ENCODE measurements around the gene PSEN2. TPM values are rescaled to one million over a fixed set of nuclear protein-coding genes. Genes with fewer than 3 reads are reported as not detected.

The PSEN2 gene
- total RNA-seq, 1 donor from 2014 or later: 173 TPM

- no peaks in the 10 kb centered on the region for H3K27me3 ChIP-seq (ENCODE audit: control insufficient read depth in 3 of 3, insufficient read depth in 3 of 3, low read length in 3 of 3)
- H3K4me1 ChIP-seq (ENCODE audit: control insufficient read depth in 3 of 3, insufficient read depth in 3 of 3, low read length in 3 of 3): peaks cover 0 to 4% (median 0%) of the 10 kb centered on the region in 3 donors
- no peaks in the 10 kb centered on the region for H3K9me3 ChIP-seq (ENCODE audit: control insufficient read depth in 3 of 3, low read length in 3 of 3)
- H3K4me3 ChIP-seq (ENCODE audit: low read length in 3 of 3): no peak overlapping the region
- H3K9ac ChIP-seq (ENCODE audit: low read depth in 1 of 3, low read length in 3 of 3): no peak overlapping the region
- H3K36me3 ChIP-seq (ENCODE audit: control insufficient read depth in 3 of 3, insufficient read depth in 3 of 3, low read length in 3 of 3): peaks cover 59 to 74% (median 64%) of the 10 kb centered on the region in 3 donors
- no peak overlapping the region for H3K27ac ChIP-seq (ENCODE audit: low read depth, low read length)
Observed at GRCh38 chr1:226891846-226892523, 21.6 kb downstream of the PSEN2 start.

- Histone ChIP-seq H3K9ac (ENCODE audit: low read depth in 1 of 3, low read length in 3 of 3) (no peak overlapping the region), H3K4me1 (ENCODE audit: control insufficient read depth in 3 of 3, insufficient read depth in 3 of 3, low read length in 3 of 3) (peaks cover 0 to 4% (median 0%) of the 10 kb centered on the region in 3 donors), H3K27me3 (ENCODE audit: control insufficient read depth in 3 of 3, insufficient read depth in 3 of 3, low read length in 3 of 3) (no peaks in the 10 kb centered on the region), H3K9me3 (ENCODE audit: control insufficient read depth in 3 of 3, low read length in 3 of 3) (no peaks in the 10 kb centered on the region), H3K36me3 (ENCODE audit: control insufficient read depth in 3 of 3, insufficient read depth in 3 of 3, low read length in 3 of 3) (peaks cover 59 to 73% (median 64%) of the 10 kb centered on the region in 3 donors), H3K27ac (ENCODE audit: low read depth, low read length) (no peak overlapping the region), H3K4me3 (ENCODE audit: low read length in 3 of 3) (no peak overlapping the region)
Observed at GRCh38 chr1:226892524-226892875, 22.1 kb downstream of the PSEN2 start.

- Histone ChIP-seq H3K9me3 (ENCODE audit: control insufficient read depth in 3 of 3, low read length in 3 of 3) (no peaks in the 10 kb centered on the region), H3K9ac (ENCODE audit: low read depth in 1 of 3, low read length in 3 of 3) (no peak overlapping the region), H3K27ac (ENCODE audit: low read depth, low read length) (no peak overlapping the region), H3K4me1 (ENCODE audit: control insufficient read depth in 3 of 3, insufficient read depth in 3 of 3, low read length in 3 of 3) (peaks cover 0 to 4% (median 0%) of the 10 kb centered on the region in 3 donors), H3K27me3 (ENCODE audit: control insufficient read depth in 3 of 3, insufficient read depth in 3 of 3, low read length in 3 of 3) (no peaks in the 10 kb centered on the region), H3K36me3 (ENCODE audit: control insufficient read depth in 3 of 3, insufficient read depth in 3 of 3, low read length in 3 of 3) (peaks cover 61 to 68% (median 64%) of the 10 kb centered on the region in 3 donors), H3K4me3 (ENCODE audit: low read length in 3 of 3) (no peak overlapping the region)
Observed at GRCh38 chr1:226893936-226894335, 23.5 kb downstream of the PSEN2 start.

- Histone ChIP-seq H3K36me3 (ENCODE audit: control insufficient read depth in 3 of 3, insufficient read depth in 3 of 3, low read length in 3 of 3) (peaks cover 64 to 68% (median 64%) of the 10 kb centered on the region in 3 donors), H3K9me3 (ENCODE audit: control insufficient read depth in 3 of 3, low read length in 3 of 3) (no peaks in the 10 kb centered on the region), H3K9ac (ENCODE audit: low read depth in 1 of 3, low read length in 3 of 3) (no peak overlapping the region), H3K4me3 (ENCODE audit: low read length in 3 of 3) (no peak overlapping the region), H3K4me1 (ENCODE audit: control insufficient read depth in 3 of 3, insufficient read depth in 3 of 3, low read length in 3 of 3) (peaks cover 0 to 4% (median 0%) of the 10 kb centered on the region in 3 donors), H3K27me3 (ENCODE audit: control insufficient read depth in 3 of 3, insufficient read depth in 3 of 3, low read length in 3 of 3) (no peaks in the 10 kb centered on the region), H3K27ac (ENCODE audit: low read depth, low read length) (no peak overlapping the region)
Observed at GRCh38 chr1:226894826-226895225, 24.4 kb downstream of the PSEN2 start.

- Histone ChIP-seq H3K9me3 (ENCODE audit: control insufficient read depth in 3 of 3, low read length in 3 of 3) (no peaks in the 10 kb centered on the region), H3K9ac (ENCODE audit: low read depth in 1 of 3, low read length in 3 of 3) (no peak overlapping the region), H3K27ac (ENCODE audit: low read depth, low read length) (no peak overlapping the region), H3K36me3 (ENCODE audit: control insufficient read depth in 3 of 3, insufficient read depth in 3 of 3, low read length in 3 of 3) (peaks cover 64 to 67% (median 64%) of the 10 kb centered on the region in 3 donors), H3K4me1 (ENCODE audit: control insufficient read depth in 3 of 3, insufficient read depth in 3 of 3, low read length in 3 of 3) (peaks cover 0 to 4% (median 0%) of the 10 kb centered on the region in 3 donors), H3K4me3 (ENCODE audit: low read length in 3 of 3) (no peak overlapping the region), H3K27me3 (ENCODE audit: control insufficient read depth in 3 of 3, insufficient read depth in 3 of 3, low read length in 3 of 3) (no peaks in the 10 kb centered on the region)
Observed at GRCh38 chr1:226895644-226896043, 25.2 kb downstream of the PSEN2 start.

GRCh38 chr1:226898246-226898645 is 27.8 kb downstream of the PSEN2 start:
- H3K36me3 ChIP-seq (ENCODE audit: control insufficient read depth in 3 of 3, insufficient read depth in 3 of 3, low read length in 3 of 3): peaks cover 48 to 52% (median 50%) of the 10 kb centered on the region in 3 donors
- no peaks in the 10 kb centered on the region for H3K4me1 ChIP-seq (ENCODE audit: control insufficient read depth in 3 of 3, insufficient read depth in 3 of 3, low read length in 3 of 3)
- no peak overlapping the region for H3K27ac ChIP-seq (ENCODE audit: low read depth, low read length)
- H3K4me3 ChIP-seq (ENCODE audit: low read length in 3 of 3): no peak overlapping the region
- no peaks in the 10 kb centered on the region for H3K27me3 ChIP-seq (ENCODE audit: control insufficient read depth in 3 of 3, insufficient read depth in 3 of 3, low read length in 3 of 3)
- no peak overlapping the region for H3K9ac ChIP-seq (ENCODE audit: low read depth in 1 of 3, low read length in 3 of 3)
- H3K9me3 ChIP-seq (ENCODE audit: control insufficient read depth in 3 of 3, low read length in 3 of 3): no peaks in the 10 kb centered on the region

GRCh38 chr1:226901421-226901820 is 31.0 kb downstream of the PSEN2 start:
- Histone ChIP-seq H3K4me1 (ENCODE audit: control insufficient read depth in 3 of 3, insufficient read depth in 3 of 3, low read length in 3 of 3) (peaks cover 0 to 2% (median 0%) of the 10 kb centered on the region in 3 donors), H3K9me3 (ENCODE audit: control insufficient read depth in 3 of 3, low read length in 3 of 3) (no peaks in the 10 kb centered on the region), H3K27me3 (ENCODE audit: control insufficient read depth in 3 of 3, insufficient read depth in 3 of 3, low read length in 3 of 3) (no peaks in the 10 kb centered on the region), H3K9ac (ENCODE audit: low read depth in 1 of 3, low read length in 3 of 3) (no peak overlapping the region), H3K4me3 (ENCODE audit: low read length in 3 of 3) (no peak overlapping the region), H3K27ac (ENCODE audit: low read depth, low read length) (no peak overlapping the region), H3K36me3 (ENCODE audit: control insufficient read depth in 3 of 3, insufficient read depth in 3 of 3, low read length in 3 of 3) (peaks cover 22 to 26% (median 25%) of the 10 kb centered on the region in 3 donors)

GRCh38 chr1:226902601-226903000 is 32.2 kb downstream of the PSEN2 start:
- no peak overlapping the region for H3K27ac ChIP-seq (ENCODE audit: low read depth, low read length)
- H3K9ac ChIP-seq (ENCODE audit: low read depth in 1 of 3, low read length in 3 of 3): no peak overlapping the region
- H3K4me3 ChIP-seq (ENCODE audit: low read length in 3 of 3): no peak overlapping the region
- no peaks in the 10 kb centered on the region for H3K27me3 ChIP-seq (ENCODE audit: control insufficient read depth in 3 of 3, insufficient read depth in 3 of 3, low read length in 3 of 3)
- H3K4me1 ChIP-seq (ENCODE audit: control insufficient read depth in 3 of 3, insufficient read depth in 3 of 3, low read length in 3 of 3): peaks cover 0 to 2% (median 0%) of the 10 kb centered on the region in 3 donors
- no peaks in the 10 kb centered on the region for H3K9me3 ChIP-seq (ENCODE audit: control insufficient read depth in 3 of 3, low read length in 3 of 3)
- H3K36me3 ChIP-seq (ENCODE audit: control insufficient read depth in 3 of 3, insufficient read depth in 3 of 3, low read length in 3 of 3): peaks cover 22 to 24% (median 22%) of the 10 kb centered on the region in 3 donors

- no peak overlapping the region for H3K9ac ChIP-seq (ENCODE audit: low read depth in 1 of 3, low read length in 3 of 3)
- H3K27me3 ChIP-seq (ENCODE audit: control insufficient read depth in 3 of 3, insufficient read depth in 3 of 3, low read length in 3 of 3): no peaks in the 10 kb centered on the region
- peaks cover 0 to 2% (median 0%) of the 10 kb centered on the region in 3 donors for H3K4me1 ChIP-seq (ENCODE audit: control insufficient read depth in 3 of 3, insufficient read depth in 3 of 3, low read length in 3 of 3)
- H3K9me3 ChIP-seq (ENCODE audit: control insufficient read depth in 3 of 3, low read length in 3 of 3): no peaks in the 10 kb centered on the region
- H3K4me3 ChIP-seq (ENCODE audit: low read length in 3 of 3): no peak overlapping the region
- H3K36me3 ChIP-seq (ENCODE audit: control insufficient read depth in 3 of 3, insufficient read depth in 3 of 3, low read length in 3 of 3): peaks cover 18 to 20% (median 19%) of the 10 kb centered on the region in 3 donors
- no peak overlapping the region for H3K27ac ChIP-seq (ENCODE audit: low read depth, low read length)
Observed at GRCh38 chr1:226903819-226904716, 33.7 kb downstream of the PSEN2 start.

- Histone ChIP-seq H3K9ac (ENCODE audit: low read depth in 1 of 3, low read length in 3 of 3) (no peak overlapping the region), H3K4me1 (ENCODE audit: control insufficient read depth in 3 of 3, insufficient read depth in 3 of 3, low read length in 3 of 3) (peaks cover 0 to 2% (median 0%) of the 10 kb centered on the region in 3 donors), H3K9me3 (ENCODE audit: control insufficient read depth in 3 of 3, low read length in 3 of 3) (no peaks in the 10 kb centered on the region), H3K4me3 (ENCODE audit: low read length in 3 of 3) (no peak overlapping the region), H3K36me3 (ENCODE audit: control insufficient read depth in 3 of 3, insufficient read depth in 3 of 3, low read length in 3 of 3) (peaks cover 15 to 18% (median 16%) of the 10 kb centered on the region in 3 donors), H3K27me3 (ENCODE audit: control insufficient read depth in 3 of 3, insufficient read depth in 3 of 3, low read length in 3 of 3) (no peaks in the 10 kb centered on the region), H3K27ac (ENCODE audit: low read depth, low read length) (no peak overlapping the region)
Observed at GRCh38 chr1:226904772-226905171, 34.4 kb downstream of the PSEN2 start.
